Lower leg skin (tissue), 3 donors: ENCODE measurements around the gene LYL1.

Experiments used
- POLR2A ChIP-seq, 2 donors: fragments of 450-650 bp; IDR thresholded peaks; one replicate each; pipeline ENCODE4 v1.6.1; 2016 to 2017; ENCODE audit warnings: antibody characterized with exemption in 2 of 2, mild to moderate bottlenecking in 1 of 2, moderate library complexity in 1 of 2
- TF ChIP-seq, protein P1 (sequence below), 3 donors: fragments of 450-650 bp; IDR thresholded peaks; one replicate each; pipeline ENCODE4 v1.5.1; 2016; ENCODE audit warnings: antibody characterized with exemption in 3 of 3, mild to moderate bottlenecking in 3 of 3, moderate library complexity in 2 of 3

DNA sequence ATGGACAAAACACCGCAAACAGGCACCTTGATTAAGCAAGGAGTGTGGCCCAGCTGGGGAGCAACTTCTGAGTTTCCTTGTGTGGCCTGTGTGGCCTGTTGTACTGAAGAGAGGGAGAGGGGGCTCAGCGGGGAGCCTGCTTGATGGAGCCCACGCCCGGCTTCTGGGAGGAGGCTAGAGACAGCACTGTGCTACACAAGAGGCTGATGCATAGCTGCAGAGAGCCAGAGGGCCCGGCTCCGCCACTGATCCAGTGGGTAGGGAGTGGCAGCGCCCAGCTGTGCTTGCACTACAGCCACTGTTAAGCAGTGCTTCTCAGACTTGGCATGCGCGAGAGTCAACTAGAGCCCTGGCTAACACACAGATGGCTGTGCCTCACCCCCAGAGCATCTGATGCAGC, 19.0 kb downstream of the LYL1 start:
- TF ChIP-seq POLR2A (IDR thresholded peaks at IDR 0.05): no peak
- TF ChIP-seq, protein P1, sequence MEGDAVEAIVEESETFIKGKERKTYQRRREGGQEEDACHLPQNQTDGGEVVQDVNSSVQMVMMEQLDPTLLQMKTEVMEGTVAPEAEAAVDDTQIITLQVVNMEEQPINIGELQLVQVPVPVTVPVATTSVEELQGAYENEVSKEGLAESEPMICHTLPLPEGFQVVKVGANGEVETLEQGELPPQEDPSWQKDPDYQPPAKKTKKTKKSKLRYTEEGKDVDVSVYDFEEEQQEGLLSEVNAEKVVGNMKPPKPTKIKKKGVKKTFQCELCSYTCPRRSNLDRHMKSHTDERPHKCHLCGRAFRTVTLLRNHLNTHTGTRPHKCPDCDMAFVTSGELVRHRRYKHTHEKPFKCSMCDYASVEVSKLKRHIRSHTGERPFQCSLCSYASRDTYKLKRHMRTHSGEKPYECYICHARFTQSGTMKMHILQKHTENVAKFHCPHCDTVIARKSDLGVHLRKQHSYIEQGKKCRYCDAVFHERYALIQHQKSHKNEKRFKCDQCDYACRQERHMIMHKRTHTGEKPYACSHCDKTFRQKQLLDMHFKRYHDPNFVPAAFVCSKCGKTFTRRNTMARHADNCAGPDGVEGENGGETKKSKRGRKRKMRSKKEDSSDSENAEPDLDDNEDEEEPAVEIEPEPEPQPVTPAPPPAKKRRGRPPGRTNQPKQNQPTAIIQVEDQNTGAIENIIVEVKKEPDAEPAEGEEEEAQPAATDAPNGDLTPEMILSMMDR (IDR thresholded peaks at IDR 0.05): no peak
